ENCODE measurements around the gene RRP1.
"Not testable (repeated sequence)": the region's sequence is repeated elsewhere in the genome, so short reads cannot be mapped to it uniquely, and the experiment has no call there.

Gene RRP1

DNA sequence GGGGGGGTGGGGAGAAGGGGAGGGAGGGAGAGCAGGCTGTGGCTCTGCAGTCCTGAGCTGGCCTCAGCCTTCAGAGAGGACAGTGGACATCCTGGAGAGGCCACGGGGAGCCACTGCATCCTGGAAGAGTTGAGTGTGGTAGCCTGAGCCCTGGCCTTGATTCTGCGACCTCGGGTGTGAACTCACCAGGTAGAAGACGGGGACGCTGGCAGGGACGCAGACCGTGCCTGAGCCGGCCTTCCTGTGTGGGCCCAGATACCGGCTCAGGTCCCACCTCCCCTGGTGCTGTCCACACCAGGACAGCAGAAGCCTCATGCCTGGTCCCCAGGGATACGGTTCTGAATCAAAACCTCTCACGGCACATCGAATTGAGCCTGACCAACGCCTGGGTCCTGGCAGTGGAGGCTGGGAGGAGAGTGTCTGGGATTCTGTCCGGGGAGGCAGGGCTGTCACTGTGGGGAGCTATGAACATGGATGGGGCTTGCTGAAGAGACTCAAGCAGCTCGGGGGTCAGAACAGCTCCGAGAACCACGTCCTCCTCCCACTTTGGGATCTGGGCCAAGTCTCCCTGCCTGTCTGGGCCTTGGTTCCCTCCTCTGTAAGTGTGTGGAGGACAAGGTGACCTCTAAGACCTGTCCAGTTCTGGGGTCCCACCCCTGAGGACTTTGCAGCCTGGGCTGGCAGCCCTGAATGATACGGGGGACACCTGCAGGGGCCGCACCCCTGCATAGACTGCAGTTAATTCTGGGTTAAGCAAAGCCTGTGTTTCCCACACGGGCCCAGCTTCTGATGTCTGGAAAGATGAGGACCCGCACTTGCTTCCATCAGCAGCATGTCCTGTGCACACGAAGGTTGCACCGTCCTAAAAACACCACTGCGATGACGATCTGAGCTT lies 30.4 kb downstream of the RRP1 start:
- no peak for DNase-seq

DNA sequence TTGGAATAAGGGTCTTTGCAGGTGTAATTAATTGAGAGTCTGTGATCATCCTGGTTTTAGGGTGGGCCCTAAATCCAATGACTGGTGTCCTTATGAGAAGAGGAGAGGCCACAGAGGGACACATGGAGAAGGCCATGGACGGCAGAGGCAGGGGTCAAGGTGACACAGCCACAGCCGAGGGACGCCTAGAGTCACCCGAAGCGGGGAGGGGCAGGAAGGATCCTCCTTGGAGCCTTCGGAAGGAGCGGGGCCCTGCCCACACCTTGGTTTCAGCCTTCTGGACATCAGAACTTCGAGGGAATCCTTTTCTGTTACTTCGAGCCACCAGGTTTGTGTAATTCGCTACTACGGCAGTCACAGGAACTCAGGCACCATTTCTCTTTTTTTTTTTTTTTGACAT lies 31.1 kb downstream of the RRP1 start:
- DNase-seq, result no peak

DNA sequence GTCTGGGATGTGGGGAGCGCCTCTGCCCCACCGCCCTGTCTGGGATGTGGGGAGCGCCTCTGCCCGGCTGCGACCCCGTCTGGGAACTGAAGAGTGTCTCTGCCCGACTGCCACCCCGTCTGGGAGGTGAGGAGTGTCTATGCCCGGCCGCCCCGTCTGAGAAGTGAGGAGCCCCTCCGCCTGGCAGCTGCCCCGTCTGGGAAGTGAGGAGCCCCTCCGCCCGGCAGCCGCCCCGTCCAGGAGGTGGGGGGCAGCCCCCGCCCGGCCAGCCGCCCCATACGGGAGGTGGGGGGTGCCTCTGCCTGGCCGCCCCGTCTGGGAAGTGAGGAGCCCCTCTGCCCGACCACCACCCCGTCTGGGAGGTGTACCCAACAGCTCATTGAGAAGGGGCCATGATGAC lies 32.8 kb downstream of the RRP1 start:
- not testable (repeated sequence) for DNase-seq

DNA sequence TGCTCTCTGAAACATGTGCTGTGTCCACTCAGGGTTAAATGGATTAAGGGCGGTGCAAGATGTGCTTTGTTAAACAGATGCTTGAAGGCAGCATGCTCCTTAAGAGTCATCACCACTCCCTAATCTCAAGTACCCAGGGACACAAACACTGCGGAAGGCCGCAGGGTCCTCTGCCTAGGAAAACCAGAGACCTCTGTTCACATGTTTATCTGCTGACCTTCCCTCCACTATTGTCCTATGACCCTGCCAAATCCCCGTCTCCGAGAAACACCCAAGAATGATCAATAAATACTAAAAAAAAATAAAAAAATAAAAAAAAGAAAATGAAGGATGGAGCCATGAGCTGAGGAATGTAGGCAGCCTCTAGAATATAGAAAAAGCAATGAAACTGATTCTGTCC lies 33.4 kb downstream of the RRP1 start:
- not testable (repeated sequence) for DNase-seq

DNA sequence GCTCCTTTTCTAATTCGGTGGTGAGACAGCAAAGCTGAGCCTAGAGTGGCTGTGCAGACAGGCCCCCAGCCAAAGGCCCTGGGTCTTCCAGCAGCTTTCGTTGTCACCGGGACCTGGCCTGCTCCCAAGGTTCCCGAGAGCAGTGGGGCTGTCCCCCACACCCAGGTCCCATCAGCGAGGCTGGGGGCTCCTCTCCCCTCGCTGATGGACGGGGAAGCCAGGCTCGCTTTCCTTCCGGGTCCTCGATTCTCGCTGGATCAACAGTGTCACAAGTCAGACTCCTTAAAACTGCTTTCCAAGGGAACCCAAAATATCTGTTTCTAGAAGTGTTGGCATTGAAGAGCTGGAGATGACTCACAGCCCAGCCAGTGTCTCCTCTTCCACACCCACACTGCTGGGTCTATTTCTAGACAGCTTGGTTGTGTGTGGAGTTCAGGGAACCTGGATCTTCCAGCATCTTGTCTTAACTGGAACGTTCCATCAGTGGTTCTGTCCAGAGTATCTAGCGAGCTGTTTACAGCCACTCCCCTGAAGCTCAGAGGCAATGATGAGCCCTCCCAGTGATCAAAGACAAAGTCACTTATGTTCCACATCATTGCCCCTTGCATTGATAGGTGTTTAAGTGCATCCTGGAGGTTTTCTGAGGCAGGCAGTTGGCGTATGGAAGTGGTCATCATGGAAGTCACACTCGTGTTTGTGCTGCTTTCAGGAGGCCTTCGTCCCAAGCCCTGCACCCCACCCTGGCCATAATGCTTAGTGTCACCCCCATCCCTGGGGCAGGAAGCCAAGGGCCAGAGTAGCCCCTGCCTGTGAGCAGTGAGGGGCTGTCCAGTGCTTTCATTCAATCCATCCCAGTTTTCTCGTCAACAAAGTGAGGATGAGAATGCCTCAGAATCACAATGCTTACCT lies 35.2 kb downstream of the RRP1 start:
- DNase-seq, result no peak

DNA sequence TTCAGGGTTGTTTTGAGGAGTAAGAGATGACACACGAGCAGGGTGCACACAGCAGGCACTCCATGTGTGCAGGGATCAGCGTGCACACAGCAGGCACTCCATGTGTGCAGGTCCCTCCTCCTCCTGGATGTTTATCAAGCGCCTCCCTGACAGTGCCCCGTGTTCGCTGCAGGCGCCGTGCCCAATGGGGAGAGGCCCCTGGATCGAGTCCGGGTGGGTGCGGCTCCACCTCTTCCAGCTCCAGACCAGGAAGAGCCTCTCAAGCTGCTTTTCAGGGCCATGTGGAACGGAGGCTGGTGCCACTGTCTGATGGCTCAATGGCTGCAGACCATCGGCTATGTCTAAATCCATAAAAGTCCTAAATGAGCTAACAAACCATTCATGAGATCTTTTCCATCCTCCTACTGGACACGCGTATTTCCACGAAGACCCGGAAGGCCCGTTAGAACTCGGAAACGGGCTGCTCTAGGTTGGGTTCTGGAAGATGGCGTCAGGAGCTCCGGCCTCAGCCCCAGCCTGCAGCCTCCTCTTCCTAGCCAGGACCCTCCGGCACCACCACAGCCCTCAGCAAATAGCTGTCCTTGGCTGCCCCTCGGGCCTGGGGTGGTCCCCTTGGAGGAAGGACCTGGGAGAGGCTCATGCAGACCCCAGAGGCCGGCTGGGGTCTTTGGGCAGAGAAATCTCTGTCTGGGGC lies 36.0 kb downstream of the RRP1 start:
- no peak for DNase-seq

DNA sequence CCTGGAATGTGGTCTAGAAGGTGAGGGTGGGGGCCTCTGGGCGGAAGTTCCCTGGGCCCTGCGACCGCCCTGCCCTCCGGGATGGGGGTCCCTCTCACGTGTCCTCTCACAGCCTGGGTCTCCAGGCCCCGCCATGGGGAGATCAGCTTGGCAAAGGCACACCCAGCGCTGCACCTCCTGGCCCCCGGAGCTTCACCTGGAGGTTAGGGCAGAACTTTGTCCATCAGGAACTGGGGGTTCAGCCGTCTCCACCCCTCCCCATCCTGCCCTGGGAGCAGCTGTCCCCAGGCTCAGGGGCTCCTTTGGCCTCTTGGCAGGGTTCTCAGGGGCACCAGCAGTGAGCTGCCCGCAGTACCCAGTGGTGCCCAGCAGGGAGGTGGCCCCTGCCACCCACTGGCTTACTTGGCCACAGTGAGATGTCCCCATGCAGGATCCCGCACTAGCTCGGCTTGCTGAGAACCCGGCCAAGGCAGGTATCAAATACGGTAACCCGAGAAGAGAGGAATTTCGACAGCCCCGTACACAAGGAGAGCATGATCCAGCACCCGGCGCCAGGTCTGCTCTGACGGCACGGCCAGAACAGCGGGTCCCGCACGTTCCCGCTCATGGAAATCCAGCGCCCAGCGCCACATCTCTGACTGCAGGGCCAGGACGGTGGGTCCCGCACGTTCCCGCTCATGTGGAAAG lies 36.7 kb downstream of the RRP1 start:
- DNase-seq, result peak; percentile 48

DNA sequence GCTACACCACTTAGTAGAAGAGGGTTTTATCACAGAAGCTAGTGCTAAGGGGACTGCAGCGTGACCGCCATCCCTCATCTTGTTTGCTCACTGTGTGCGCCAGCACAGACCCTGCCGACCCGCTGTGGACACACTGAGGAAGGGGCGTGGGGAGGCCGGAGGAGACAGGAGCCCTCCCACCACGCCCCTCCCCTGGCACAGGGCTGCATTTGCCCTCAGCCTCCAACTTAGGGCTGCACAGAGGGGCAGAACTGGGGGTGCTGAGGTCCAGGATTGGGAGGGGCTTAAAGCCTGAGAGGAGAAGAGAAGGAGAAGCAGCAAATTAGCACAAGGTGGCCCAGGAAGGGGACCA lies 37.2 kb downstream of the RRP1 start:
- DNase-seq, result no peak

DNA sequence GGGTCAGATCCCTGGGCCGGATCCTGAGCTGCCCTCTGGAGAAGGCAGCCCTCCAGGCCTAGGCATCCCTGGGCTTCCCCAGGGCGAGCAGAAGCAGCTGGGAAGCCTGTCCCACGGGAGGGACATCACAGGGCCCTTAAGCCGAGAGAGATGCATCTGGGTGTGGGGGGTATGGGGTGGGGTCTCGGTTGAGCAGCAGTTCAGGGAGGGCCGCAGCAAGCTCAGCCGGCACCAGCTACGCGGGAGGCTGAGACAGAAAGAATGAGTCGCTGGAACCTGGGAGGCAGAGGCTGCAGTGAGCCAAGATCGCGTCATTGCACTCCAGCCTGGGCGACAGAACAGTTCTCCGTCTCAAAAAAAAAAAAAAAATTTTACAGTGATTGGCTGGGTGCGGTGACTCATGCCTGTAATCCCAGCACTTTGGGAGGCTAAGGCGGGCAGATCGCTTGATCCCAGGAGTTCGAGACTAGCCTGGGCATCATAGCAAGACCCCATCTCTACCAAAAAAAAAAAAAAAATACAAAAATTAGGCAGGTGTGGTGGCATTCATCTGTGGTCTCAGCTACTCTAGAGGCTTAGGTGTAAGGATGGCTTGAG lies 37.7 kb downstream of the RRP1 start:
- peak; percentile 53 for DNase-seq

DNA sequence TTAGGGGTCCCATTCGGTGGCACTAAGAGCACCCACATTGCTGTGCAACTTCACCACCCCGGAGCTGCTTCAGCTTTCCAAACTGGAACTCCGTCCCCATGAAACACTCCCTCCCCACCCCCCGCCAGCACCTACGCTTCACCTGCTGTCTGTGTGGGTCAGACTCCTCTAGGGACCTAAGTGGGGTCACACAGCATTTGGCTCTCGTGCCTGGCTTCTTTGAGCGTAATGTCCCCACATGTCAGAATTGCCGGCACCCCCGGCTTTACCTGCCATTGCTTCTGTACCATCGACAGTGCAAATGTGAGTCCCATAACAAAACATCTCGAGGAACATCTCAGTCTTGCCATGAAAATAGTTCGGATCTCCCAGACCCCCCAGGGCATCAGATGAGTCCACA lies 39.8 kb downstream of the RRP1 start:
- no peak for DNase-seq

DNA sequence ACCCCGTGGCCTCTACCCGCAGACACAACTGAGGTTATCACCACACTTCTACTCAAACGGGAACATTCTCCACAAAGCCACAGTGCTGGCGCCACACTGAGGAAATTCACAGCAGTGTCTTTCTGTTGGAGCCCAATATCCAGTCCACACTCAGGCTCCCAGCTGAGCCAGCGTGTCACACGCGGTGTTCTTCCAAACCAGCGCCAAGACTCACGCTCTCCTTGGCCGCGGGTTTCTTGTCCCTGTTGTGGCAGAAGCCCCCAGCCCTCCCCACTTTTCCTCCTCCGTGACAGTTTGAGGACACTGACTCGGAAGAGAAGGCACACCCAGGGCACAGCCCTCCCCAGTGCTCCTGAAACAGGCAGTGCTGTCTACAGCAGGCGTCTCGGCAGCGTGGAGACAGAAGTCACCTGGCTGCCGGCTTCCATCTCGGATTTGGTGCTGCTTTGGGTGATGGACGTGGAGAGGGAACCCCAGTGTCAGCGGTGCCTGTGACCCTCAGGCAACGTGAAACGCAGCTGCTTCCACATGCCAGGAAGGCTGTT lies 40.3 kb downstream of the RRP1 start:
- no peak for DNase-seq

DNA sequence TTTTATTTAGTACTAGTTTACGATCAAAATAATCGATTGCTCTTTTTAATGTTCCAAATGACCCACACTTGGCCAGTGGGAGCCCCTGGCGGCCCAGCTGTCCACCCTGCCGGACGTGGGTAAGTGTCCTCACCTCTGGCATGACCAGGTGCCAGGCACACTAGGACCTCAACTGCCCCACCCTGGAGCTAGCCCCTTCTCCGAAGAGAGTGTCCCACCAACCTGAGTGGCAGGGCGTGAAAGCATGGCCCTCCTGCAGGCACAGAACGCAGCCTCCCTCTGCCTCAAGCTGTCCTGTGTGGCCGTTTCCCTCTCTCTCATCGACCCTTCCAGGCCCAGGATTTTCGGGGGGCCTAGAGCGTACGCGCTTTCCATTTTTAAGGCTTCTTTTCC lies 42.8 kb downstream of the RRP1 start:
- DNase-seq, result no peak

DNA sequence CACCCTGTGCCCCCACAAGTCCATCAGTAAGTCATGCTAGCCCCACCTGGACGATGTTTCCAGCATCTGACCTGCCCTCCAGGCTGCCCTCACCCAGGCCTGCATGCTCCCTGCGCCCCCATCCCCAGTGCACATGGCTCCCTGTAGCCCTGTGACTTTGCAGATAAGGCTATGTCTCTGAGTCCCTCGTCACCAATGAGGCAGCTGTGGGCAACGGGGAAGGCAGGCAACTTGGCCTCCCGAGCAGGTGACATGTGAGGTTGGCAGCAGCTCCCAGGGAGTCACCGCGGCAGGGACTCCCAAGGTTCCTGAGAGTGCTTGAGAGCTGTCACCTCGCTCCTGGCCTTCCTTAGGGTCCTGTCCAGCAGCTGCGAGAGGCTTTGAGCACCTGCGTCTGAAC lies 43.3 kb downstream of the RRP1 start:
- DNase-seq, result no peak

DNA sequence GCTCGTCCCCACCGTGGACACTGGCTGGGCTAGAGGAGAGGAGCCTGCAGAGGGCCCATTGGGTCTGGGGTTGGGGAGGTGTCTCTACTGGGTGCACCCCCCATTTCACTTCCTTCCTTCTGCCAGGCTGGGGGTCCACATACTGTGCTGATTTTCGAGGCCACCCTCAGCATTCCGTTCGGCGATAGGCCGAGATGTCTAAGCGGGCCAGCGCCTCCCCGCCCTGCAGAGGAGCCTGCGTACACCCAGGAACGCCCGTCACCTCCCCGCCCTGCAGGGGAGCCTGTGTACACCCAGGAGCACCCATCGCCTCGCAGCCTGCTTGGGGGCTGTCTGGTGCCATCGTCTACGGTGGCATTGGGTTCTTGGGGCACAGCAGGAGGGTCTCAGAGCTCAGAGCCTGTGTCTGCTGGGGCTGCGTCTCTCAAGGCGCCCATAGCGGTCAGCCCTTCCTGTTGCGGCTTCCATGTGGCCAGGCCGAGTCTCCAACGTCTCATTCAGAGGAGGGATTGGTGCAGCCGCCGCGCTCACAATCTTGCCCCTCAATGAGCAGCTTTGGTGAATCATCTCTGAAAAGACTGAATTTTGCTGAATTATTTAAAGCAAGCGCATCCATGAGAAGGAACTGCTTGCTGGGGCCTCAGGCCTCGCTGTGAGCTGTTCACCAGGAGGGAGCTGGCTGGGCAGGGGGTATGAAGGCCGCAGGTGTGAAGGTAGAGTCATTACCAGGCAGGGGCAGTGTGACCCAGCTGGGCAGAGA lies 44.9 kb downstream of the RRP1 start:
- no peak for DNase-seq

DNA sequence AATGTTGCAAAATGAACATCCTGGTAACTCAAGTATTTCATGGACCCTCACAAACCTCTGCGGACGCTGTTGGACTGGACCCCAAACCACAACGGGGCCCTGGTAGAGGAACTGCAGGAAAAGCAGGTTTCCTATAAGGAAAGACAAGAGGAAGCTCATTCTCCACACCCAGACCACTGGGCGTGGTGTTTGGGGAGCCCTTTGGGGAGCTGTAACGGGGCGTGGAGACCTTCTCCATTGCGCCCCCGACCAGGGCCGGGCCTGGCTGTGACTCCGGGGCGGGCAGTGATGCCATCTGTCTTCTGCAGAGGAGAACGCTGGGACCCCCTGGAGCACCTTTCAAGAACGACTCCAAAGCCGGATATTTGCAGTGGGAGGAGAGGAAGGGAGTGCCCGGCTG lies 45.7 kb downstream of the RRP1 start:
- DNase-seq, result no peak

DNA sequence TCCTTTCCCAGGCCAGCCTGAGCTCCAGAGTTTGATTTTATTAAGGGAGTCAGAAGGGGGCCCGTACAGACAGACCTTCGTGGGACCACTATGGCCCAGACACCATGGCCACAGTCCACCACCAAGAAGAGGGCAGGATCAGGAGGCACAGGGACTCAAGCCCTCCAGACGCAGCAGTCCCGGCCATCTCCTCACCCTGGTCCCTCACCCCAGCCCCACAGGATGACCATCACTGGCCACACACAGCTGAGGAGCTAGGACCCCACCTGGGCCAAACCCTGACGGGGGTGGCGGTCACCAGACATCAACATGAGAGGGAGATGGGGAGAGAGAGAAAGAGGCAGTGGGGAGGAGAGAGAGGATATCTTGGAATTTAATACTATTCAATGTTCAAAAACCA lies 46.5 kb downstream of the RRP1 start:
- no peak for DNase-seq

DNA sequence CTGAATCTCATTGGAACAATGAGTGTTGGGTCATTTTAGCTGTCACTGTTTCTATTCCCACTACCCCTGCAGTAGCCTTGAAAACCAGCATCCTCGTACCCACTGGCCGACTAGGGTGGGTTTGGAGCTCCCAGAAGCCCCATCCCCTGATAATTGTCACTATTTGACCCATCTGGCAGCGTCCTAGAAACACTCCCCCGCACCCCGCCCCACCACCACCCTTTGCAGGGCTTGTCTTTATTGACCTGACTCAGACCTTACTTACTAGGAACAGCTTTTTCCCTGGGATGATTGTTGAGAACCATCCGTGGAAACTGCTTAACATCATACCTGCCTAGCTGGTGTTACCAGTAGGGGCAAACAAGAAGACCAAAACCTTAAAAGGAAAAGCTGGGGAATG lies 47.2 kb downstream of the RRP1 start:
- DNase-seq, result no peak

DNA sequence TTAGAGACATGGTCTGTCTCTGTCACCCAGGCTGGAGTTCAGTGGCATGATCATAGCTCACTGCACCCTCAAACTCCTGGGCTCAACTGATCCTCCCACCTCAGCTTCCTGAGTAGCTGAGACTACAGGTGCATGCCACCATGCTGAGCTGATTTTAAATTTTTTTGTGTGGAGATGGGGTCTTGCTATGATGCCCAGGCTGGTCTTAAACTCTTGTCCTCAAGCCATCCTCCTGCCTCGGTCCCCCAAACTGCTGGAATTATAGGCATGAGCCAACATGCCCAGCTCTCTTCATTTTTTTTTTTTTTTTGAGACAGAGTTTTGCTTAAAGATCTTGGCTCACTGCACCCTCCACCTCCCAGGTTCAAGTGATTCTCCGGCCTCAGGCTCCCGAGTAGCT lies 50.9 kb downstream of the RRP1 start:
- DNase-seq, result no peak

DNA sequence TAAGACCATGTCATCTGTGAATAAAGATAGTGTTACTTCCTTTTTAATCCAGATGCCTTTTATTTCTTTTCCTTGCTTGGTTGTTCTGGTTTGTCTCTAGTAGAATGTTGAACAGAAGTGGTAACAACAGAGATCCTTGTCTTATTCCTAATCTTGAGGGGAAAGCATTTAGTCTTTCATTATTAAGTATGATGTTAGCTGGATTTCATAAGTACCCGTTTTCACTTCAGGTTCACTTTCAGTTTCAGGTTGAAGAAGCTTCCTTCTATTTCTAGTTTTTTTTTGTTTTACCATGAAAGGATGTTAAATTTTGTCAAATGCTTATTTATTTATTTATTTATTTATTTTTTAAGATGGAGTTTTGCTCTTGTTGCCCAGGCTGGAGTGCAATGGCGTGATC lies 53.4 kb downstream of the RRP1 start:
- no peak for DNase-seq

DNA sequence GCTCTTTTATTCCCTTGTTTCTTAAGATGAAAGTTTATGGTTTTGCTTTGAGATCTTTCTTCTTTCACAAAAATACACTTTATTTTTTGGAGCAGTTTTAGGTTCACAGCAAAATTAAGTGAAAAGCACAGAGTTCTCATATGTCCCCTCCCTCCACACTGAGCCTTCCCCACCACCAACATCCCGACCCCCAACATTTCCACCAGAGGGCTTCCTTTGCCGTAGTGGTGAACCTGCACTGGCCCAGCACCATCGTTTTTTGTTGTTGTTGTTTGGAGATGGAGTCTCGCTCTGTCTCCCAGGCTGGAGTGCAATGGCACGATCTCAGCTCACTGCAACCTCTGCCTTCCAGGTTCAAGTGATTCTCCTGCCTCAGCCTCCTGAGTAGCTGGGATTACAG lies 55.5 kb downstream of the RRP1 start:
- not testable (repeated sequence) for DNase-seq

DNA sequence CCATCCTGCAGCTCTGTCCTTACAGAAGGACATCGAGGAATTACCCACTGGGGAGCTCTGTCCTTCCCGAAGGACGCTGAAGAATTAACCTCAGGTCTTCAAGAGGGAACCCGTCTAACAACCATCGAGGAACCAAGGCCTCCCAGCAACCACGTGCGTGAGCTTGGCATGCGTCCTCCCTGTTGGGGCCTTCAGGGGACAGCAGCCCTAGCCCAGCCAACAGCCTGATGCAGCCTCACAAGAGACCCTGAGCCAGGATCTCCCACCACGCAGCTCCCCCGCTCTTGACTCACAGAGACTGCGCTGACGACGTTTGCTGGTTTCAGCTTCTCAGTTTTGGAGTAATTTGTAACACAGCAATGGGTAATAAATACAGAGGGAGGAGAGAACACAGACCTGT lies 56.0 kb downstream of the RRP1 start:
- no peak for DNase-seq

All from NCI-H2171 (cell line).